Measurements from ENCODE around the gene RRH. TPM values are rescaled to one million over a fixed set of nuclear protein-coding genes. Genes with fewer than 3 reads are reported as not detected.

RRH gene
- polyA plus RNA-seq, 3 donors: 0.34 to 0.74 (median 0.43) TPM

- no peak for DNase-seq (ENCODE audit: extremely low read depth in 1 of 11, low read depth in 9 of 11, low spot score in 4 of 11)
Observed at GRCh38 chr4:109877400-109877799, 49.6 kb downstream of the RRH start.

- no peak for DNase-seq (ENCODE audit: extremely low read depth in 1 of 11, low read depth in 9 of 11, low spot score in 4 of 11)
Observed at GRCh38 chr4:109878355-109878754, 50.6 kb downstream of the RRH start.

- DNase-seq (ENCODE audit: extremely low read depth in 1 of 11, low read depth in 9 of 11, low spot score in 4 of 11): no peak
Observed at GRCh38 chr4:109879081-109879480, 51.3 kb downstream of the RRH start.

- DNase-seq (ENCODE audit: extremely low read depth in 1 of 11, low read depth in 9 of 11, low spot score in 4 of 11): no peak
Observed at GRCh38 chr4:109879636-109880314, 52.0 kb downstream of the RRH start.

GRCh38 chr4:109886303-109886702 is 58.5 kb downstream of the RRH start:
- no peak for DNase-seq (ENCODE audit: extremely low read depth in 1 of 11, low read depth in 9 of 11, low spot score in 4 of 11)

- DNase-seq (ENCODE audit: extremely low read depth in 1 of 11, low read depth in 9 of 11, low spot score in 4 of 11): no peak
Observed at GRCh38 chr4:109887071-109887470, 59.3 kb downstream of the RRH start.

GRCh38 chr4:109890076-109890475 is 62.3 kb downstream of the RRH start:
- no peak for DNase-seq (ENCODE audit: extremely low read depth in 1 of 11, low read depth in 9 of 11, low spot score in 4 of 11)

Other genes with a start within 250 kb of the RRH start
- 10 to 100 TPM; 37.2 to 45.4 (median 37.4) TPM for gene CASP6, start 124.5 kb upstream of the RRH start, polyA plus RNA-seq (ENCODE audit: insufficient read length in 3 of 3)
- 10 to 100 TPM; 26.9 to 35.4 (median 28.5) TPM for gene PLA2G12A, start 97.9 kb upstream of the RRH start, polyA plus RNA-seq (ENCODE audit: insufficient read length in 3 of 3)
- gene CFI, start 26.0 kb upstream of the RRH start, polyA plus RNA-seq (ENCODE audit: insufficient read length in 3 of 3): 10 to 100 TPM; 76.1 to 85.5 (median 83.3) TPM
- 10 to 100 TPM; 34.7 to 49.8 (median 42.8) TPM for gene GAR1, start 12.2 kb upstream of the RRH start, polyA plus RNA-seq (ENCODE audit: insufficient read length in 3 of 3)
- under 1 TPM; 0.42 to 0.84 (median 0.71) TPM for gene LRIT3, start 20.1 kb downstream of the RRH start, polyA plus RNA-seq (ENCODE audit: insufficient read length in 3 of 3)
- gene EGF, start 84.9 kb downstream of the RRH start, polyA plus RNA-seq (ENCODE audit: insufficient read length in 3 of 3): 1 to 10 TPM; 2.0 to 8.4 (median 3.1) TPM